GM12872 (cell line): Measurements from ENCODE around the gene RELB.

Experiments
- CTCF ChIP-seq: IDR thresholded peaks from 3 replicates; pipeline ENCODE4 v1.5.1; 2011; ENCODE audit warnings: low read depth, mild to moderate bottlenecking, low read length, moderate library complexity; ENCODE audit not compliant: insufficient read depth

RELB gene

GRCh38 chr19:45046355-45046754 is 45.1 kb downstream of the RELB start:
- no peak for TF ChIP-seq CTCF

DNA sequence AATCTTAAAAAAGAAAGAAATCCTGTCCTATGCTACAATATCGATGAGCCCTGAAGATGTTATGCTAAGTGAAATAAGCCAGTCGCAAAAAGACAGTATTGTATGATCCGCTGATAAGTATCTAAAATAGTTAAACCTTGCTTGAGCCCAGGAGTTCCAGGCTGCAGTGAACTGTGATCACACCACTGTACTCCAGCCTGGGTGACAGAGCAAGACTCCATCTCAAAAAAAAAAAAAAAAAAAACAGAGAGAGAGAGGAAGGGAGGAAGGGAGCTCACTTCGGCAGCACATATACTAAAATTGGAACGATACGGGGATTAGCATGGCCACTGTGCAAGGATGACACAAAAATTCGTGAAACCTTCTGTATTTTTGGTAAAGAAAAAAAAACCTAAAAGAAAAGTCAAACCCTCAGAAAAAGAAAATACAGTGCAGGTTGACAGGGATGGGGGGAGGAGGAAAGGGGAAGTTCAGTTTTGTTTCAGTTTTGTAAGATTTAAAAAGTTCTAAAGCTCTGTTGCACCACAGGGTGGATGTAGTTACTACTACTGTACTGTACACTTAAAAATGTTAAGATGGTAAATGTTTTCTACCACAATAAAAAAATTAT is 46.0 kb downstream of the RELB start:
- no peak for TF ChIP-seq CTCF

GRCh38 chr19:45049073-45049736 is 47.9 kb downstream of the RELB start:
- TF ChIP-seq CTCF: no peak

DNA sequence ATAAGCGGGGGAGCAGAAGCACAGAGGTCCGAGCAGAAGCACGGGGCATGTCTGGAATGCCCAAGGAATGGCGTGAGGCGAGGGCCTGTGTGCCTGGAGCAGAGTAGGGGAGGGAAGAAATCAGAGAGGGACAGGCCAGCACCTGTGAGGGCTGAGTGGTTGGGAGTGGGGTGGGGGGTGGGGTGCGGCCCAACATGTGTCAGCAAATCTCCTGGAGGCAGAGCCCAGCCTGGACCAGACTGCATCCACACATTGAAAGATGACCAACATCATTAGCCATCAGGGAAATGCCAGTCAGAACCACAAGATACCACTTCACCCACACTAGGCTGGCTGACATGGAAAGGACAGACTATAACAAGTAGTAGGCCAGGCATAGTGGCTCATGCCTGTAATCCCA is 48.8 kb downstream of the RELB start:
- no peak for TF ChIP-seq CTCF

DNA sequence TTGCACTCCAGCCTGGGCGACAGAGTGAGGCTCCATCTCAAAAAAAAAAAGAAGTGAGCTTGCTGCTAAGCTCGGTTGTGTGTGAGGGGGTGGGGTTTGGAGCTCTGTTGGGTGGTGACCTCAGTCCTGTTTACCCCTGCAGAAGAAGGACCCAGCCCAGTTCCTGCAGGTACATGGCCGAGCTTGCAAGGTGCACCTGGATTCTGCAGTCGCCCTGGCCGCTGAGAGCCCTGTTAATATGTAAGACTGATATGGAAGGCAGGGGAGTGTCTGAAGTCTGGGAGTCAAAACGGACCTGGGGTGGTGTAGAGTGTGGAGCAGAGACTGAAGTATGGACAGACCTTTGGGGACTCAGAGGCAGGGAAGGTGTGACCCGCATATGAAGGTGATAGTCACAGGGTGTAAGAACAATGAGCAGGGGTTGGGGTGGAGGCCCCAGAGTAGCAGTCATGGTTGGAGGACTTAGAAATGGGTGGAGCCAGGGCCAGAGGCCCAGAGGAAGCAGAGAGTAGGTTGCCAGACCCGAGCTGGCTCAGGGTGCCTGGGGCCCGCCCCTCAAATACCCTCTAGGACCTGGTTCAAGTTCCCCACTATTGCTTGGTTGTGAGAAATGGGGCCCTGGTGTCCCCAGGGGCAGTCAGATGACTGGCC is 50.8 kb downstream of the RELB start:
- no peak for TF ChIP-seq CTCF

DNA sequence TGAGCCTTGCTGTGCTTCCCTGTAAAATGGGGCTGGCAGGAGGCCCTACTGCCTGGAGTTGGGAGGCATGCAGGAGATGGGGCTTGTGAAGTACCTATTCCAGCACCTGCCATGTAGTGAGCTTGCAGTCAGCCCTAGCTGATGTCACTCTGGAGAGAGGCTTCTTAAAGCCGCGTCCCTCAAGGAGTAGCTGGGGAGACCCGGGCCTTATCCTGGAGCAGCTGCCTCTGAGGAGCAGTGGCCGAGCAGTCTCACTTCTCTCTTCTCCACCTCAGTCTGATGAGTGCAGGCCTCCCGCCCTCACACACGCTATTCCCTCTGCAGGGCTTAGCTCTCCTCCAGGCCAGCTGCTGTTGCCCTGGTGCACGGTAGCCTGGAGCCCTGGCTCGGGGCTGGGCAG is 55.6 kb downstream of the RELB start:
- TF ChIP-seq CTCF: no peak

GRCh38 chr19:45057444-45057843 is 56.2 kb downstream of the RELB start:
- TF ChIP-seq CTCF: no peak
